CD4-positive, alpha-beta T cell treated with Interleukin-4 for 1 hour (primary cell): ENCODE results near the gene FIP1L1.
"Not testable (repeated sequence)": the region's sequence is repeated elsewhere in the genome, so short reads cannot be mapped to it uniquely, and the experiment has no call there.

Experiments used
- DNase-seq, 2 donors: peaks; one replicate each; pipeline ENCODE4 v3.0.0-alpha.2; 2020 to 2022

Gene FIP1L1

DNA sequence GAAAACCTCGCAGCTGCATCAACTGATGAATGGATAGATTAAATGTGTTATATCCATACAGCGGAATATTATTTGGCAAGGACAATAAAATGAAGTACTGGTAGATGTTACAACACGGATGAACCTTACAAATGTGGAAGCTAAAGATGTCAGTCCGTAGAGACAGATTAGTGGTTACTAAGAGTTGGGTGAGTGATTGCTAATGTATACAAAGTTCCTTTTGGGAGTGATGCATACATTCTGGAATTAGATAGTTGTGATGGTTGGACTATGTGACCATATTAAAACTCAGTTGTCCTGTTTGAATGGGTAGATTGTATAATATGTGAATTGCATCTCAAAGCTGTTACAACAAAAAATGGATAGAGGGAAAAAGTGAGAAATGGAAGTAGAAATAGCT lies 2.8 kb downstream of the FIP1L1 start:
- no peak for DNase-seq

- DNase-seq: not testable (repeated sequence)
These were observed 32.0 kb downstream of the FIP1L1 start for GRCh38 chr4:53409479-53409878.

DNA sequence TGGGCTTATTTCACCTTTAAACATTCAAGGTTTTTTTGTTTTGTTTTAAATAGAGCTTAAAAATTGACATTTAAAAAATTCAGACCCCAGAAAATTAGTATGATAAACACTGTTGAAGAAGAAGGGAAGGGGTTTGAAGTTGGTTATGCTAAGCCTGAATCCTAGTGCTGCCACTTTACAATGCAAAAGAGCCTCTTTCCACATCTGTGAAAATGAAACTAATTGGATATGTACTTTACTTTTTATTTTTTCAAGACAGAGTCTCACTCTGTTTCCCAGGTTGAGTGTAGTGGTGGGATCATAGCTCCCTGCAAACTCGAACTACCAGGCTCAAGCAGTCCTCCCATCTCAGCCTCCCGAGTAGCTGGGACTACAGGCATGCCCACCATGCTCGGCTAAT lies 41.8 kb downstream of the FIP1L1 start:
- no peak for DNase-seq

DNA sequence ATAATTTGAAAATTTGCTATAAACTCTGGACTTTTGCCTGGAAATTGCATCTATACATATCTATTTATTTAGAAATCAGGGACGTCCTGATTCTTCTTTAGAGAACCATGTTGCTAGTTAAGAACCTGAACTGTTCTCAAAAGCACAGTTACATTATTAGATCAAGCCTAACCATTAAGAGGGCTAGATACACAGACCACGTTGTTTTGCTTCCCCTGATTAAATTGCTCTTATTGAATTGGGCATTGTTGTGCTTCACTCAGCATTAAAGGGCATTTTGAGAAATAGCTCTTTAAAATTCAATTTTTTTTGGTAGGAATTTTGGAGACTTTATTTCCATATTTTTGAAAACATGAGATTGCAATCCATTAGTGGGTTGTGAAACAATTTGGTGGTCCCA lies 44.4 kb downstream of the FIP1L1 start:
- no peak for DNase-seq

GRCh38 chr4:53422367-53422766 lies 44.9 kb downstream of the FIP1L1 start:
- DNase-seq: no peak

GRCh38 chr4:53424280-53424679 lies 46.8 kb downstream of the FIP1L1 start:
- no peak for DNase-seq

DNA sequence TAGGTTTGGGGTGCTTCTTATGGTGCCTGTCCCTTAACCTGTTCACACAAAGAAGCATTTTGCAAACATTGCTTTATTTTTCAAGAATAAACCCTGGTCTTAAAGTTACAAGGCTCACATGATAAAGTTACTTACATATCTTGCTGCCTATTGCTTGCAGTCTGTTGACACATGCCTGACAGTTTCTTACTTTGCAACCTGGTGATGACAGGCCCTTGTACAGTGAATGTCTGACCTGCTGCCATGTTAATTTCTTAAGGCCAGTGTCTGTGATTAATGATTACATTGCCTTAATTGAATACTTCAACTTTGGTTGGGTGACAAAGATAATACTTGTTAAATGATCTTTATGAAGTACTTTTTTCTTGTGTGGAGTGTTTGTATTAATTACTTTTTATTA lies 49.9 kb downstream of the FIP1L1 start:
- no peak for DNase-seq

DNA sequence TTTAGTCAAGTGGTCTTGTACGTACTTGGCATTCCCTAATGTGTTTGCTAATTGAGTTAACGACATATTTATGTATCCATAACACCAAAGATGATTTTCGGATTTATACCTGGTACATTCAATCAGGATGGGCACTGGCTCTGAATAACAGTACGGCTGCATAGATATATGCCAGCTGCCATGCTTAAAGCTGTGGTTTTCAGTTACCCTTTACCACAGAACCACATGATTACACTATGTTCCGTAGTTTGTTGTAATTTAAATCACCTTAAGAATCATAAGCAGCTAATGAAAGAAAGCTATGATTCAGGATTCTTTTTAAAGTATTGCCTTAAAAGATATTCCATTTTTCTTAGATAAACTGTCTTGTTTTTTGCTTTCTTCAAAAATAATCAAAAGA lies 53.6 kb downstream of the FIP1L1 start:
- peak in 1 of 2 donors; percentile 15 for DNase-seq

DNA sequence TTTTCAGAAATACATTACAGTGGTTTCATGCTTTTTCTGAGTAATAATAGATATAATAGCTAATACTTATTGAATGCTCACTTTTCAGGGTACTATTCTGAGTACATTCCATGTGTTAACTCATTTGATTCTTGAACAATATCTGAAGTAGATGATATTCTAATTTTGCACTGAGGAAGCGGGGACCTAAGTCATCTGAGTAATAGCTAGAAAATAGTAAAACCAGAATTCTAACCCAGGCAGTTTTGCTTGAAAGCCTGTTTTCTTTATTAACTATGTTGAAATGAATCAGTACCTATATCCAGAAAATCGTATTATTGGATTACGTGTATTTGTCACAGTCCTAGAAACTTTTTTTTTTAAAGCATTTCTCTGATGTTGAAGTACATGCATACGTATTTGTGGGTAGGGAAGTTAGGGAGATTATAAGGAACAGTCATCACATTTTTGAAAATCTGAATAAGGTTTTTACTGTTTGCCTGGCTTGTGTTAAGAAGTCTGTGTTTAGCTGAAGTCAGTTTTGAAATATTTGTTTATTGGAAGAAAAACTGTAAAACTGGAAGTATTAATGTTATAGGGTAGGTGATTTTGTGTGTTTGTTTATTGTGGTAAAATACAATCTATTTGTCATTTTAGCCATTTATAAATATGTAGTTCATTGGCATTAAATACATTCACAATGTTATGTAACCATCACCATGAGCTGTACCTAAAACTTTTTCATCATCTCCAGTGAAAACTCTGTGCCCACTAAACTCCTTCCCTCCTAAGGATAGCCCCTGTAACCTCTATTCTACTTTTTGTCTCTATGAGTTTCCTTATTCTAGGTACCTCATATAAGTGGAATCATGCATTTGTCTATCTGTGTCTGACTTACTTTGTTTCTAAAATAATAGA lies 55.3 kb downstream of the FIP1L1 start:
- DNase-seq: no peak

DNA sequence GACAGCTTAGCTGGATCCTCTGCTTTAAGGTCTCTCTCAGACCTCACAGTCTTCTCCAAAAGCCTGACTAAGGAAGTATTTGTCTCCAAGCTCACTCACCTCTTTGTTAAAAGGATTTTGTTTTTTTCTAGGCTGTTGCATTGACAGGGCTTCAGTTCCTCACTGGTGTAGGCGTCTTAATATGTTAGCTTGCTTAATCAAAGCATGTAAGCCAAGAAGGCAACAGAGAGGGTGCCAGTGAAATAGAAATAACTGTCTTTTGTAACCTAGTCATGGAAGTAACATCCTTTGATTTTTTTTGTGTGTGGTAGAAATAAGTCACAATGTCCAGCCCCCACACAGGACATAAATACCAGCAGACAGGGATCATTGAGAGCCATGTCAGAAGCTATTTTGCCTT lies 58.8 kb downstream of the FIP1L1 start:
- no peak for DNase-seq

DNA sequence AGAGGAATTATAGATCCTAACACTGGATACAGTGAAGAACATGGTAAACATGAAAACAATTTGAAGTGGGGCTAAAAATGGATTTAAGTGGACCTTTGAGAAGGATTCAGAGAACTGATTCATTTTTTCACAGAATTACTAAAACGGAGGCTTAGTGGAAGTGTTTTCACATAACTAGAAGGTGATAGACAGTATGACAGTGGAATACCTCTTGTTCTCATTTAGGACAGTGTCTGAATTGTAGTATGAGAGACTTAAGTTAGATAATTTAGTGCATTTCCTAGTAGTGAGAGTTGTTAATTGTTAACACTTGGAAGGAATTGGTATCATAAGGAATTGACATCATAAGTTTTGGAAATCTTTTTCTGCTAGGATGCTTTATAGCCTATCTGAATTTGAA lies 64.1 kb downstream of the FIP1L1 start:
- DNase-seq: no peak

- no peak for DNase-seq
These were observed 67.5 kb downstream of the FIP1L1 start for GRCh38 chr4:53444954-53445353.

- DNase-seq: no peak
These were observed 73.3 kb downstream of the FIP1L1 start for GRCh38 chr4:53450773-53451172.

- DNase-seq: no peak
These were observed 75.9 kb downstream of the FIP1L1 start for GRCh38 chr4:53453385-53453784.

- DNase-seq: no peak
These were observed 78.3 kb downstream of the FIP1L1 start for GRCh38 chr4:53455766-53456165.

- DNase-seq: no peak
These were observed 78.7 kb downstream of the FIP1L1 start for GRCh38 chr4:53456178-53456577.

- no peak for DNase-seq
These were observed 82.1 kb downstream of the FIP1L1 start for GRCh38 chr4:53459548-53459947.

DNA sequence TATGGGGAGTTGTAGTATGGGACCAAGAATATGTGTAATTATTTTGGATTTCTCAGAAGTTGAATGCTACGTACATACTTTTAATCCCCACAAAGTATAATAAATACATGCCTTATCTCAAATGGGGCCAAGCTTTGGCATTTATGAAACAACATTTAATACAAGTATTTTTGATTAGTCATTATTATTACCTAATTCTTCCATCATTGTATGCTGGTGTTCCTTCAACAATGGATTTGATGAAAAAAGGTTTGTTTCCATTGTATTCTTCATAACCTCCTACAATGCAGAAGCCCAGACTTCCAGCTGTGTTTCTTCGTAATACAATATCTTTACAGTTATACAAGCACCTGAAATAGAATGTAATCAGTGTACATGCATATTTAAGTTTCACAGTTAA lies 83.8 kb downstream of the FIP1L1 start:
- no peak for DNase-seq

GRCh38 chr4:53463340-53463739 lies 85.9 kb downstream of the FIP1L1 start:
- no peak for DNase-seq

DNA sequence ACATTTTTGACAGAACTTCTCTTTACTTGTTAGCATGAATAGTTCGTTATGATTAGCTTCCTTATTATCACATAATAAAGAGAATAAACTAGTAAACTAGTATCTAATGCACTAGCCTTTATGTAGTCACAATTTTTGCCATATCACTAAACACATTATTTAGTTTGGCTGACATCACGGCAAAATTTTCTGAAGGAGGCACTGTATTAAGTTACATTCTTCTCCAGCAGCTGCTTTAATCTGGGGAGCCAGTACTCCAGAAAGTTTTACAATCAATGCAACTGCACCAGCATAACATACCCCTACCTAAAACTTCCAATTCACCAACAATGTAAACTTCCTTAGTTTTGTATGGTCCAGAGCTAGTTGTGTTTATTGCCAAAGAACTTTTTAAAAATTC lies 87.8 kb downstream of the FIP1L1 start:
- DNase-seq: no peak

GRCh38 chr4:53465891-53466290 lies 88.5 kb downstream of the FIP1L1 start:
- DNase-seq: no peak

DNA sequence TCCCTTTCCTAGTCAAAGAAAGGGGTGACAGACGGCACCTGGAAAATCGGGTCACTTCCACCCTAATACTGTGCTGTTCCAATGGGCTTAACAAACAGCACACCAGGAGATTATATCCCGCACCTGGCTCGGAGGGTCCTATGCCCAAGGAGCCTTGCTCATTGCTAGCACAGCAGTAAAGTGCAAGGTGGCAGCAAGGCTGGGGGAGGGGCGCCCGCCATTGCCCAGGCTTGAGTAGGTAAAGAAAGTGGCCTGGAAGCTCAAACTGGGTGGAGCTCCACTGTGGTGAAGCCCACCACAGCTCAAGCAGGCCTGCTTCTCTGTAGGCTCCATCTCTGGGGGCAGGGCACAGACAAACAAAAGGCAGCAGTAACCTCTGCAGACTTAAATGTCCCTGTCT lies 89.1 kb downstream of the FIP1L1 start:
- DNase-seq: not testable (repeated sequence)

- DNase-seq: no peak
These were observed 99.0 kb downstream of the FIP1L1 start for GRCh38 chr4:53476232-53477037.

GRCh38 chr4:53477038-53477565 lies 99.7 kb downstream of the FIP1L1 start:
- no peak for DNase-seq
